H9 (cell line): ENCODE measurements around the gene NHSL2. TPM values are rescaled to one million over a fixed set of nuclear protein-coding genes. Genes with fewer than 3 reads are reported as not detected.

Experiments used
- DNase-seq: peaks from one replicate; pipeline ENCODE4 v3.0.0-alpha.2; 2017
- H2AFZ ChIP-seq: one replicate; pipeline ENCODE4 v1.6.1; 2013; ENCODE audit warnings: mild to moderate bottlenecking, low read length, control low read depth, moderate library complexity
- H2AK5ac ChIP-seq: 2 replicates; pipeline ENCODE4 v1.6.1; 2013; ENCODE audit warnings: low read length, control low read depth, mixed read lengths; ENCODE audit not compliant: insufficient read length
- H2BK120ac ChIP-seq: one replicate; pipeline ENCODE4 v1.6.1; 2013; ENCODE audit warnings: low read depth, mild to moderate bottlenecking, low read length, control low read depth, inconsistent platforms; ENCODE audit not compliant: poor library complexity, severe bottlenecking
- H2BK12ac ChIP-seq: 2 replicates; pipeline ENCODE4 v1.6.1; 2013; ENCODE audit warnings: low read length, control low read depth, mixed read lengths, low read depth; ENCODE audit not compliant: insufficient read length
- H2BK15ac ChIP-seq: 2 replicates; pipeline ENCODE4 v1.6.1; 2013; ENCODE audit warnings: low read depth, low read length, control low read depth
- H2BK20ac ChIP-seq: one replicate; pipeline ENCODE4 v1.6.1; 2013; ENCODE audit warnings: low read depth, mild to moderate bottlenecking, low read length, control low read depth, inconsistent platforms; ENCODE audit not compliant: poor library complexity, severe bottlenecking
- H2BK5ac ChIP-seq: 2 replicates; pipeline ENCODE4 v1.6.1; 2013; ENCODE audit warnings: low read length, control low read depth, mixed read lengths; ENCODE audit not compliant: insufficient read length
- H3K14ac ChIP-seq: 2 replicates; pipeline ENCODE4 v1.6.1; 2013; ENCODE audit warnings: low read length, control low read depth; ENCODE audit not compliant: insufficient read depth
- H3K18ac ChIP-seq: 2 replicates; pipeline ENCODE4 v1.6.1; 2013; ENCODE audit warnings: low read depth, mild to moderate bottlenecking, mixed read lengths, low read length, control low read depth; ENCODE audit not compliant: insufficient read length
- H3K23ac ChIP-seq: 2 replicates; pipeline ENCODE4 v1.6.1; 2013; ENCODE audit warnings: low read length, control low read depth, mixed read lengths, low read depth; ENCODE audit not compliant: insufficient read length
- H3K23me2 ChIP-seq: 2 replicates; pipeline ENCODE4 v1.6.1; 2013; ENCODE audit warnings: low read depth, mild to moderate bottlenecking, mixed read lengths, low read length, control low read depth; ENCODE audit not compliant: insufficient read length, poor library complexity, severe bottlenecking
- H3K27ac ChIP-seq: 2 replicates; pipeline ENCODE4 v1.5.1; 2013; ENCODE audit warnings: low read length, control low read depth, mixed read lengths, low read depth; ENCODE audit not compliant: insufficient read length
- H3K27me3 ChIP-seq: 2 replicates; pipeline ENCODE4 v1.6.1; 2013; ENCODE audit warnings: low read length, control low read depth, inconsistent platforms; ENCODE audit not compliant: insufficient read depth
- H3K4ac ChIP-seq: 2 replicates; pipeline ENCODE4 v1.6.1; 2013; ENCODE audit warnings: low read depth, mild to moderate bottlenecking, control low read depth, inconsistent platforms, low read length, moderate library complexity
- H3K4me1 ChIP-seq: 2 replicates; pipeline ENCODE4 v1.6.1; 2013; ENCODE audit warnings: low read length, control low read depth, inconsistent platforms; ENCODE audit not compliant: insufficient read depth
- H3K4me2 ChIP-seq: 2 replicates; pipeline ENCODE4 v1.6.1; 2013; ENCODE audit warnings: low read length, control low read depth, mixed read lengths; ENCODE audit not compliant: insufficient read length, insufficient read depth
- H3K56ac ChIP-seq: 2 replicates; pipeline ENCODE4 v1.6.1; 2013; ENCODE audit warnings: low read depth, mild to moderate bottlenecking, mixed read lengths, low read length, control low read depth; ENCODE audit not compliant: insufficient read length
- H3K79me1 ChIP-seq: 2 replicates; pipeline ENCODE4 v1.6.1; 2013; ENCODE audit warnings: low read depth, mild to moderate bottlenecking, moderate library complexity, low read length, control low read depth, inconsistent platforms; ENCODE audit not compliant: insufficient read depth, poor library complexity, severe bottlenecking
- H3K79me2 ChIP-seq: 2 replicates; pipeline ENCODE4 v1.6.1; 2013; ENCODE audit warnings: low read length, control low read depth, inconsistent platforms; ENCODE audit not compliant: insufficient read depth
- H3K9ac ChIP-seq: 2 replicates; pipeline ENCODE4 v1.6.1; 2013; ENCODE audit warnings: low read length, control low read depth, mixed read lengths; ENCODE audit not compliant: insufficient read length; ENCODE audit errors: extremely low read depth
- H3K9me3 ChIP-seq: one replicate; pipeline ENCODE4 v1.6.1; 2013; ENCODE audit warnings: low read depth, low read length, inconsistent platforms; ENCODE audit not compliant: control insufficient read depth
- H3T11ph ChIP-seq: one replicate; pipeline ENCODE4 v1.6.1; 2013; ENCODE audit warnings: mild to moderate bottlenecking, low read length, control low read depth, inconsistent platforms
- H4K20me1 ChIP-seq: one replicate; pipeline ENCODE4 v1.6.1; 2013; ENCODE audit not compliant: control insufficient read depth, insufficient read length, insufficient read depth
- H4K5ac ChIP-seq: 2 replicates; pipeline ENCODE4 v1.6.1; 2013; ENCODE audit warnings: low read depth, mild to moderate bottlenecking, mixed read lengths, low read length, control low read depth; ENCODE audit not compliant: insufficient read length
- H4K8ac ChIP-seq: replicated peaks from 2 replicates; pipeline ENCODE4 v1.6.1; 2013; ENCODE audit warnings: low read length, control low read depth, mixed read lengths, low read depth; ENCODE audit not compliant: insufficient read length
- H4K91ac ChIP-seq: 2 replicates; pipeline ENCODE4 v1.6.1; 2013; ENCODE audit warnings: low read depth, mild to moderate bottlenecking, moderate library complexity, mixed read lengths, low read length, control low read depth; ENCODE audit not compliant: insufficient read length
- H3K27ac Mint-ChIP-seq, 3 experiments: 2 replicates in 2 of 3; 3 replicates in 1 of 3; pipeline ENCODE4 v1.8.0; 2020 to 2021; ENCODE audit warnings: mixed read lengths in 3 of 3, mild to moderate bottlenecking in 1 of 3, moderate library complexity in 1 of 3
- H3K27me3 Mint-ChIP-seq: 2 replicates; pipeline ENCODE4 v1.8.0; 2021; ENCODE audit warnings: low read depth, mild to moderate bottlenecking, moderate library complexity, mixed read lengths
- H3K36me3 Mint-ChIP-seq, 3 experiments: 2 replicates in 2 of 3; 3 replicates in 1 of 3; pipeline ENCODE4 v1.8.0; 2020 to 2021; ENCODE audit warnings: low read depth in 3 of 3, mixed read lengths in 3 of 3; ENCODE audit not compliant: insufficient read depth in 1 of 3
- H3K4me1 Mint-ChIP-seq, 2 experiments: 2 replicates each; pipeline ENCODE4 v1.8.0; 2020; ENCODE audit warnings: mixed read lengths in 2 of 2
- H3K4me3 Mint-ChIP-seq, 2 experiments: 2 replicates in 1 of 2; 3 replicates in 1 of 2; pipeline ENCODE4 v1.8.0; 2020 to 2021; ENCODE audit warnings: mild to moderate bottlenecking in 2 of 2, mixed read lengths in 2 of 2, moderate library complexity in 1 of 2
- H3K9me3 Mint-ChIP-seq, 2 experiments: 2 replicates in 1 of 2; 3 replicates in 1 of 2; pipeline ENCODE4 v1.8.0; 2020; ENCODE audit warnings: mild to moderate bottlenecking in 2 of 2, mixed read lengths in 2 of 2, moderate library complexity in 1 of 2
- CTCF ChIP-seq: fragments of 200-600 bp; sonication (generic); conservative IDR thresholded peaks from 3 replicates; pipeline ENCODE4 v1.8.0; 2021; ENCODE audit warnings: antibody characterized with exemption, mild to moderate bottlenecking
- WGBS: extraction: QIAGEN DNeasy Blood & Tissue Kit; methylation state at CpG from one replicate; pipeline ENCODE4 v1.1.7; 2013; ENCODE audit warnings: missing lambda C conversion rate, low lambda C conversion rate, mixed read lengths; ENCODE audit not compliant: insufficient read length; ENCODE audit errors: extremely low coverage; 5-methylcytosine and 5-hydroxymethylcytosine counted together
- total RNA-seq: library from RNA; stranded (reverse); gene quantifications from 2 replicates; pipeline ENCODE4 v1.2.1, GENCODE V29; 2021

NHSL2 gene
- total RNA-seq, 1 experiment from 2014 or later, result 6.4 TPM

- WGBS, result no CpG with 5 or more reads among the region's 6 CpGs
- TF ChIP-seq CTCF, result no peak
- H3K27ac Mint-ChIP-seq, result peak overlapping the region; percentile 44 to 91 (median 86); a peak in 5 of 7 replicates
- H3K4me1 Mint-ChIP-seq, result peaks cover 31 to 34% of the 10 kb centered on the region in 2 experiments
- H3K4me3 Mint-ChIP-seq, result no peak overlapping the region
- peaks cover 7 to 9% (median 7%) of the 10 kb centered on the region in 3 experiments; a peak in 6 of 7 replicates for H3K36me3 Mint-ChIP-seq
- peak overlapping the region; percentile 86 for H3K18ac ChIP-seq
- no peak overlapping the region for H4K5ac ChIP-seq
- no peak overlapping the region for H3K56ac ChIP-seq
- peak overlapping the region; percentile 96 for H3T11ph ChIP-seq
- peaks cover 72 to 74% of the 10 kb centered on the region in 2 experiments for H3K9me3 Mint-ChIP-seq
- peak overlapping the region; percentile 61; the same call in 1 of the 2 replicates for H3K14ac ChIP-seq
- H3K4me2 ChIP-seq, result no peak overlapping the region
- no peak overlapping the region for H2BK20ac ChIP-seq
- peak overlapping the region; percentile 82 for H3K27ac ChIP-seq
- H3K9me3 ChIP-seq, result peaks cover 22% of the 10 kb centered on the region
- peaks cover 2% of the 10 kb centered on the region; the same call in 1 of the 2 replicates for H3K27me3 Mint-ChIP-seq
- no peak overlapping the region for H3K23ac ChIP-seq
- no peaks in the 10 kb centered on the region for H4K20me1 ChIP-seq
- H3K79me2 ChIP-seq, result no peaks in the 10 kb centered on the region
- H3K79me1 ChIP-seq, result no peaks in the 10 kb centered on the region
- H3K9ac ChIP-seq, result peak overlapping the region; percentile 10
- H3K27me3 ChIP-seq, result no peaks in the 10 kb centered on the region
- H2BK12ac ChIP-seq, result peak overlapping the region; percentile 19
- H4K8ac ChIP-seq, result no peak overlapping the region
- no peak for DNase-seq
- H3K4me1 ChIP-seq, result peaks cover 6% of the 10 kb centered on the region; the same call in 1 of the 2 replicates
- no peak overlapping the region for H2BK5ac ChIP-seq
- H2AK5ac ChIP-seq, result no peak overlapping the region
- H2BK15ac ChIP-seq, result no peak overlapping the region
- H4K91ac ChIP-seq, result no peak overlapping the region
- H2AFZ ChIP-seq, result no peak overlapping the region
- no peaks in the 10 kb centered on the region for H3K23me2 ChIP-seq
- H3K4ac ChIP-seq, result no peak overlapping the region; the same call in 1 of the 2 replicates
- H2BK120ac ChIP-seq, result no peak overlapping the region
Measured at GRCh38 chrX:72046447-72046846, 135.8 kb downstream of the NHSL2 start.
